ENCODE data around the gene NEURL1. TPM values are rescaled to one million over a fixed set of nuclear protein-coding genes. Genes with fewer than 3 reads are reported as not detected.
"Not testable (repeated sequence)": the region's sequence is repeated elsewhere in the genome, so short reads cannot be mapped to it uniquely, and the experiment has no call there.

NEURL1 gene
- total RNA-seq, 1 donor from 2014 or later: 12.0 TPM

- H3K4me1 ChIP-seq (ENCODE audit: control insufficient read depth in 3 of 3, insufficient read depth in 3 of 3, low read length in 3 of 3): peaks cover 2 to 7% (median 5%) of the 10 kb centered on the region in 3 donors
- no peak overlapping the region for H3K9ac ChIP-seq (ENCODE audit: low read depth in 1 of 3, low read length in 3 of 3)
- H3K9me3 ChIP-seq (ENCODE audit: control insufficient read depth in 3 of 3, low read length in 3 of 3): no peaks in the 10 kb centered on the region
- no peak overlapping the region for H3K4me3 ChIP-seq (ENCODE audit: low read length in 3 of 3)
- no peak overlapping the region for H3K27ac ChIP-seq (ENCODE audit: low read depth, low read length)
- peaks cover 0 to 6% (median 0%) of the 10 kb centered on the region in 3 donors for H3K27me3 ChIP-seq (ENCODE audit: control insufficient read depth in 3 of 3, insufficient read depth in 3 of 3, low read length in 3 of 3)
- H3K36me3 ChIP-seq (ENCODE audit: control insufficient read depth in 3 of 3, insufficient read depth in 3 of 3, low read length in 3 of 3): no peaks in the 10 kb centered on the region
Measured at GRCh38 chr10:103475437-103475836, 18.1 kb upstream of the NEURL1 start.

DNA sequence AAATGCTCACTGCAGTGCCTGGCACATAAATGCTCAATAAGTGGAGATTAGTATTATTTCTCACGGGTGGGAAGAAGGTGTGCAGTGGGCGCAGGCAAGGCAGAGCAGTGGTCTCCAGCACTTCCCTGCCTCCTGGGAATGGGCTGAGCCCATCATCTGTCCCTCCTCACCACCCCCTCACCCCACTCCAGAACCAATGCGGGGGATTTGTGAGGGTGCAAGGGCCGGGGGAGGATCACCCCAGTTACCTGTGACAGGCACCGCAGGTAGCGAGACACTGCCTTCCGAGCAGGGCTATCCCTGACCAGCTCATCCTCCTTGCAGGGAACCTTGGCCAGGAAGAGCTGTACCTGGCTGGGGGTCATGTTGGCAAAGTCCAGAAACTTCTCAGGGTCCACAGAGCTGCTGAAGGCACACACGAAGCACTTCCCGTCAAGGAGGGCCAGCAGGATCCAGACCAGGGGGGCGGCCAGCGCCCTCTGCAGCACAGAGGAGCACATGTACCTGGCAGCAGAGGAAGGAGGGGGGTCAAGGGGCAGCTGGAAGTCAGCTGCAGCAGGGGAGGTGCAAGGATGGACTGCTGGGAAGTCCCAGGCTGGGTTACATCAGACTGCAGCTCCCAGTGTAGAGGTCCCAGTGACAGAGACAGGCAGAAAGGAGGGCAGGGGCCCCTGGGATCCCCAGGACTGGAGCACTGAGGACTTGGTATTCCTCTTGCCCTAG lies 17.3 kb upstream of the NEURL1 start:
- Histone ChIP-seq H3K9me3 (ENCODE audit: control insufficient read depth in 3 of 3, low read length in 3 of 3) (no peaks in the 10 kb centered on the region), H3K27me3 (ENCODE audit: control insufficient read depth in 3 of 3, insufficient read depth in 3 of 3, low read length in 3 of 3) (no peaks in the 10 kb centered on the region), H3K4me3 (ENCODE audit: low read length in 3 of 3) (no peak overlapping the region), H3K9ac (ENCODE audit: low read depth in 1 of 3, low read length in 3 of 3) (no peak overlapping the region), H3K36me3 (ENCODE audit: control insufficient read depth in 3 of 3, insufficient read depth in 3 of 3, low read length in 3 of 3) (no peaks in the 10 kb centered on the region), H3K4me1 (ENCODE audit: control insufficient read depth in 3 of 3, insufficient read depth in 3 of 3, low read length in 3 of 3) (peaks cover 0 to 6% (median 5%) of the 10 kb centered on the region in 3 donors), H3K27ac (ENCODE audit: low read depth, low read length) (no peak overlapping the region)

DNA sequence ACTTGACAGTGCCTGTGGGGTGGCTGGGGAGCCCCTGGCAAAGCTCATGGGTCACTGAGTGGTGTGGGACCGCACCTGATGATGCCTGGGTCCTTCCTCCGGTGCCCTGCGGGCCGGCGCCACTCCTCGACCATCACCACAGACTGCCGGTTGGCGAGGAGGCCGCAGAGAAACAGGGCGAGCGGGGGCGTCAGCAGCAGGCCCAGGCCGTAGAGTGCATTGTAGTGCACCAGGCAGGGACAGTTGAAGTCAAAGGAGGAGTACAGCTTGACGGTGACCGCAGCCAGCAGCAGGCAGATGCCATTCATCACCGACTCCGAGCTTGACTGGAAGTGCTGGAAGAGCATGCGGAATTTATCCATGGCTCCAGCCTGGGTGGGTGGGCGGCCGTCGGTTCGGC lies 14.8 kb upstream of the NEURL1 start:
- H3K36me3 ChIP-seq (ENCODE audit: control insufficient read depth in 3 of 3, insufficient read depth in 3 of 3, low read length in 3 of 3): no peaks in the 10 kb centered on the region
- H3K27me3 ChIP-seq (ENCODE audit: control insufficient read depth in 3 of 3, insufficient read depth in 3 of 3, low read length in 3 of 3): no peaks in the 10 kb centered on the region
- no peaks in the 10 kb centered on the region for H3K9me3 ChIP-seq (ENCODE audit: control insufficient read depth in 3 of 3, low read length in 3 of 3)
- H3K9ac ChIP-seq (ENCODE audit: low read depth in 1 of 3, low read length in 3 of 3): no peak overlapping the region
- no peak overlapping the region for H3K27ac ChIP-seq (ENCODE audit: low read depth, low read length)
- H3K4me3 ChIP-seq (ENCODE audit: low read length in 3 of 3): no peak overlapping the region
- H3K4me1 ChIP-seq (ENCODE audit: control insufficient read depth in 3 of 3, insufficient read depth in 3 of 3, low read length in 3 of 3): peaks cover 0 to 6% (median 0%) of the 10 kb centered on the region in 3 donors

- Histone ChIP-seq H3K4me1 (ENCODE audit: control insufficient read depth in 3 of 3, insufficient read depth in 3 of 3, low read length in 3 of 3) (peaks cover 0 to 6% (median 0%) of the 10 kb centered on the region in 3 donors), H3K4me3 (ENCODE audit: low read length in 3 of 3) (no peak within 1 kb of the TSS), H3K9me3 (ENCODE audit: control insufficient read depth in 3 of 3, low read length in 3 of 3) (no peaks in the 10 kb centered on the region), H3K9ac (ENCODE audit: low read depth in 1 of 3, low read length in 3 of 3) (no peak within 1 kb of the TSS), H3K36me3 (ENCODE audit: control insufficient read depth in 3 of 3, insufficient read depth in 3 of 3, low read length in 3 of 3) (no peaks in the 10 kb centered on the region), H3K27ac (ENCODE audit: low read depth, low read length) (no peak within 1 kb of the TSS), H3K27me3 (ENCODE audit: control insufficient read depth in 3 of 3, insufficient read depth in 3 of 3, low read length in 3 of 3) (no peaks in the 10 kb centered on the region)
Measured at GRCh38 chr10:103479135-103479534, 14.4 kb upstream of the NEURL1 start, which contains the start of gene CALHM3. Gene CALHM3 (minus strand): TSS chr10:103479240. CDS start chr10:103479032, 208 bp downstream.

DNA sequence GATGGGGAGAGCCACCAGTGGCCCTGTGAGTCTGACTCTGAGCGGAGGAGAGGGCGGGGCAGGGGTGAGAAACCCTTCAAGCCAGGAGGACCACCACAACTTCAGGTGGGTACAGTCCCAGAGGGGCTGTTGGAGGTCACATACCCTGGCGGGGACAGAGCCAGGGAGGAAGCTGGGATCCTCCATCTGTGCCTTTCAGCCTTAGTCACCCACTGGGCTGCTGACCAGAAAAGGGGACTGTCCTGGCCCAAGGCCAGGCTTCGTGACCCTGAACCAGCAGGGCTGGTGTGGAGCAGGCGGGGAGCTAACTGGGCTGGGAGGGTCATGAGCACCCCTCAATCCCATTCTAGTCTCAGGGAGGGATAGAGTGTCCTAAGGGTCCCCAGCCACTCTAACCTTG lies 13.0 kb upstream of the NEURL1 start:
- Histone ChIP-seq H3K36me3 (ENCODE audit: control insufficient read depth in 3 of 3, insufficient read depth in 3 of 3, low read length in 3 of 3) (no peaks in the 10 kb centered on the region), H3K27me3 (ENCODE audit: control insufficient read depth in 3 of 3, insufficient read depth in 3 of 3, low read length in 3 of 3) (no peaks in the 10 kb centered on the region), H3K4me3 (ENCODE audit: low read length in 3 of 3) (no peak overlapping the region), H3K4me1 (ENCODE audit: control insufficient read depth in 3 of 3, insufficient read depth in 3 of 3, low read length in 3 of 3) (peaks cover 0 to 6% (median 0%) of the 10 kb centered on the region in 3 donors), H3K9me3 (ENCODE audit: control insufficient read depth in 3 of 3, low read length in 3 of 3) (no peaks in the 10 kb centered on the region), H3K27ac (ENCODE audit: low read depth, low read length) (no peak overlapping the region), H3K9ac (ENCODE audit: low read depth in 1 of 3, low read length in 3 of 3) (no peak overlapping the region)

DNA sequence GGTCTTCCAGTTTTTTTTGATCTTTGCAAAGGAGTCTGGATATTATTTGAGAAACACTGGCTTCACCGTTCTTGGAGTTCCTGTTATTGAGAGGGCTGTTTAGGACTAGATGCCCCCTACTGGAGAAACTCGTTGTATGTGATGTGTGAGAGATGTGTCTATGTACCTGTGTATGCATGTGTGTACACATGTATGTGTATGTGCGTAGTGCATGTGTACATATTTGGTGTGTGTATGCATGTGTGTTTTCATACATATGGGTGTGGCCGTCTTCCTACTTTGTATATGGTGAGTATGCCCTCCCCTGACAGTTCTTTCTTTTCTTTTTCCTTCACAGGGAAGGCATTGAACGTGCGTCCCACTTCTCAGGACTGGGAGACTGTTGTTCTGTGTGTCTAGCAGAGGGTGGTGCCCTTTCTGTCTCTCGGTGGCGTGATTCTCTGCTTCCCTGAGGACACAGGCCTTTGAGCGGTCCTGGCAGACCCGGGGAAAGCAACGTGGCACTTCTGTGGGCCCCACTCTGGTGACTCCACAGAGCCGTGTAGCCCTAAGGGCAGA lies 11.5 kb upstream of the NEURL1 start:
- Histone ChIP-seq H3K27me3 (ENCODE audit: control insufficient read depth in 3 of 3, insufficient read depth in 3 of 3, low read length in 3 of 3) (no peaks in the 10 kb centered on the region), H3K9me3 (ENCODE audit: control insufficient read depth in 3 of 3, low read length in 3 of 3) (no peaks in the 10 kb centered on the region), H3K27ac (ENCODE audit: low read depth, low read length) (no peak overlapping the region), H3K4me1 (ENCODE audit: control insufficient read depth in 3 of 3, insufficient read depth in 3 of 3, low read length in 3 of 3) (peaks cover 0 to 6% (median 2%) of the 10 kb centered on the region in 3 donors), H3K9ac (ENCODE audit: low read depth in 1 of 3, low read length in 3 of 3) (no peak overlapping the region), H3K36me3 (ENCODE audit: control insufficient read depth in 3 of 3, insufficient read depth in 3 of 3, low read length in 3 of 3) (no peaks in the 10 kb centered on the region), H3K4me3 (ENCODE audit: low read length in 3 of 3) (no peak overlapping the region)

DNA sequence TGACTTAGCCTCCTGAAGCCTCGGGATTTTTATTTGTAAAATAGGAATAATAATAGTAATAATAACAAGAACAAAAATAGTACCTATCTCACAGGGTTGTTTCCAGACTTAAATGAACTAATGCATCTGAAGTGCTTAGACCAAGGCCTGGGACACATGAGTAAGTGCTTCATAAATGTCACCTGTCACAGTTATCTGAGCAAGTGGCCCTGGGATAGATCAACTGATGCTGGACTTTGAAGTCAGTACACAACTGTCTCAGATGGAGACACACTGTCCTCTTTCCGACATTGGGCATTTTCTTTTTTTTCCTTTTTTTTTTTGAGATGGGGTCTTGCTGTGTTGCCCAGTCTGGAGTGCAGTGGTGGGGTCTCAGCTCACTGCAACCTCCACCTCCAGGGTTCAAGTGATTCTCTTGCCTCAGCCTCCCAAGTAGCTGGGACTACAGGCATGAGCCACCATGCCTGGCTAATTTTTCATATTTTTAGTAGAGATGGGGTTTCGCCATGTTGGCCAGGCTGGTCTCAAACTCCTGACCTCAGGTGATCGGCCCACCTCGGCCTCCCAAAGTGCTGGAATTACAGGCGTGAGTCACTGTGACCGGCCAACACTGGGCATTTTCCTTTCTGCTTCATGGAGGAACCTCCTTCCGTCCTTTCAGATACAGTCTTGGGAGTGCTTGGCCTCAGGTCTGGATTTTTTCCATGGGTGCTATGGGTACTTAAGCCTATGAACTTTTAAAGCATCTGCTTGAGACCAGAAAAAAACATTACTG lies 6.7 kb upstream of the NEURL1 start:
- not testable (repeated sequence) for H3K9me3 ChIP-seq (ENCODE audit: control insufficient read depth in 3 of 3, low read length in 3 of 3); H3K27me3 ChIP-seq (ENCODE audit: control insufficient read depth in 3 of 3, insufficient read depth in 3 of 3, low read length in 3 of 3); H3K27ac ChIP-seq (ENCODE audit: low read depth, low read length); H3K36me3 ChIP-seq (ENCODE audit: control insufficient read depth in 3 of 3, insufficient read depth in 3 of 3, low read length in 3 of 3); H3K4me3 ChIP-seq (ENCODE audit: low read length in 3 of 3); H3K9ac ChIP-seq (ENCODE audit: low read depth in 1 of 3, low read length in 3 of 3); H3K4me1 ChIP-seq (ENCODE audit: control insufficient read depth in 3 of 3, insufficient read depth in 3 of 3, low read length in 3 of 3)

- no peaks in the 10 kb centered on the region for H3K9me3 ChIP-seq (ENCODE audit: control insufficient read depth in 3 of 3, low read length in 3 of 3)
- peaks cover 0 to 4% (median 0%) of the 10 kb centered on the region in 3 donors for H3K27me3 ChIP-seq (ENCODE audit: control insufficient read depth in 3 of 3, insufficient read depth in 3 of 3, low read length in 3 of 3)
- no peak overlapping the region for H3K9ac ChIP-seq (ENCODE audit: low read depth in 1 of 3, low read length in 3 of 3)
- H3K36me3 ChIP-seq (ENCODE audit: control insufficient read depth in 3 of 3, insufficient read depth in 3 of 3, low read length in 3 of 3): no peaks in the 10 kb centered on the region
- no peak overlapping the region for H3K4me3 ChIP-seq (ENCODE audit: low read length in 3 of 3)
- no peak overlapping the region for H3K27ac ChIP-seq (ENCODE audit: low read depth, low read length)
- peaks cover 4 to 8% (median 6%) of the 10 kb centered on the region in 3 donors for H3K4me1 ChIP-seq (ENCODE audit: control insufficient read depth in 3 of 3, insufficient read depth in 3 of 3, low read length in 3 of 3)
Measured at GRCh38 chr10:103487410-103487708, 6.1 kb upstream of the NEURL1 start.

DNA sequence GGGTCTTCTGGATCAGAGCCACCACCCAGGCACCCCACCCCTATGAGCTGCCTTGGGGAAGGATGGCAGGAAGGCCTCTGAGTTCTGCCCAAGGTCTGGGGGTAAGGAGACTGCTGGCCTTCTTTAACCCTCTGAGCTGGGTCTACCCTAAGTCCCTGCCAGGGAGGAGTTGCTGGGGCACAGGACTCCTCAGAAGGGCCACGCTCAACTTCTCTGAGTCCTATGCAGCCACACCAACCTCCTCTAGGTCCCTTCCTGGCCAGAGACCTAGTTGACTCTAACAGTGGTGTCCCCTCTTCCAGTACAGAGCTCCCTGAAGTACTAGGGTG lies 2.6 kb upstream of the NEURL1 start:
- Histone ChIP-seq H3K4me3 (ENCODE audit: low read length in 3 of 3) (no peak overlapping the region), H3K9me3 (ENCODE audit: control insufficient read depth in 3 of 3, low read length in 3 of 3) (no peaks in the 10 kb centered on the region), H3K36me3 (ENCODE audit: control insufficient read depth in 3 of 3, insufficient read depth in 3 of 3, low read length in 3 of 3) (no peaks in the 10 kb centered on the region), H3K27ac (ENCODE audit: low read depth, low read length) (no peak overlapping the region), H3K4me1 (ENCODE audit: control insufficient read depth in 3 of 3, insufficient read depth in 3 of 3, low read length in 3 of 3) (peaks cover 13 to 15% (median 14%) of the 10 kb centered on the region in 3 donors), H3K27me3 (ENCODE audit: control insufficient read depth in 3 of 3, insufficient read depth in 3 of 3, low read length in 3 of 3) (peaks cover 11 to 27% (median 22%) of the 10 kb centered on the region in 3 donors), H3K9ac (ENCODE audit: low read depth in 1 of 3, low read length in 3 of 3) (no peak overlapping the region)

GRCh38 chr10:103491729-103492364 lies 1.7 kb upstream of the NEURL1 start:
- H3K27ac ChIP-seq (ENCODE audit: low read depth, low read length): no peak overlapping the region
- no peaks in the 10 kb centered on the region for H3K36me3 ChIP-seq (ENCODE audit: control insufficient read depth in 3 of 3, insufficient read depth in 3 of 3, low read length in 3 of 3)
- no peaks in the 10 kb centered on the region for H3K9me3 ChIP-seq (ENCODE audit: control insufficient read depth in 3 of 3, low read length in 3 of 3)
- H3K27me3 ChIP-seq (ENCODE audit: control insufficient read depth in 3 of 3, insufficient read depth in 3 of 3, low read length in 3 of 3): peaks cover 11 to 27% (median 22%) of the 10 kb centered on the region in 3 donors
- no peak overlapping the region for H3K9ac ChIP-seq (ENCODE audit: low read depth in 1 of 3, low read length in 3 of 3)
- no peak overlapping the region for H3K4me3 ChIP-seq (ENCODE audit: low read length in 3 of 3)
- H3K4me1 ChIP-seq (ENCODE audit: control insufficient read depth in 3 of 3, insufficient read depth in 3 of 3, low read length in 3 of 3): peaks cover 13 to 15% (median 14%) of the 10 kb centered on the region in 3 donors

All from skeletal muscle tissue (tissue), 4 donors.